HepG2 (cell line): Measurements from ENCODE around the gene CRADD. TPM values are rescaled to one million over a fixed set of nuclear protein-coding genes. Genes with fewer than 3 reads are reported as not detected.

Experiments
- ATAC-seq: fragments of 200-7000 bp; cut with Tn5 transposase; 3 replicates; pipeline ENCODE4 v1.9.1; 2020; ENCODE audit warnings: mild to moderate bottlenecking, moderate library complexity
- BruUV-seq: library from RNA; stranded (reverse); fragments of 400-500 nt; replicated peaks from 2 replicates; lab custom pipeline; 2021; lab: Mats Ljungman, UMichigan
- CTCF ChIA-PET: fragments of 300-600 bp; formaldehyde crosslinking; extraction: SDS; loops from one replicate; lab custom pipeline; 2021; ENCODE audit warnings: low total read pairs, inconsistent platforms, low intra/inter-chr PET ratio; lab: Yijun Ruan, JAX
- POLR2A ChIA-PET: fragments of 350-600 bp; sonication (Branson Sonifier 250); formaldehyde crosslinking; loops from one replicate; lab custom pipeline; 2020; ENCODE audit warnings: antibody characterized with exemption, inconsistent platforms; lab: Yijun Ruan, JAX
- DNase-seq: peaks from one replicate; pipeline ENCODE4 v3.0.0-alpha.2; 2015; ENCODE audit warnings: low spot score
- FAIRE-seq: peaks from 3 replicates; lab custom pipeline; 2011; peaks lifted over from hg19 to GRCh38; lab: Jason Lieb, UNC
- H2AFZ ChIP-seq: one replicate; pipeline ENCODE4 v1.6.1; 2011; ENCODE audit warnings: low read length, inconsistent platforms
- H3K27ac ChIP-seq: fragments of 300-600 bp; 3 replicates; pipeline ENCODE4 v1.8.0; 2011; ENCODE audit warnings: mixed run types, mild to moderate bottlenecking, mixed read lengths, low read length, inconsistent platforms; ENCODE audit not compliant: insufficient read depth; ENCODE audit errors: extremely low read length
- H3K27me3 ChIP-seq, 2 experiments: fragments of 200-600 bp in 1 of 2; 2 replicates in 1 of 2; 3 replicates in 1 of 2; pipeline versions ENCODE4 v1.6.0 to v1.8.0; 2011; ENCODE audit warnings: low read length in 2 of 2, mild to moderate bottlenecking in 2 of 2, moderate library complexity in 2 of 2, inconsistent platforms in 1 of 2; ENCODE audit not compliant: insufficient read depth in 2 of 2, control insufficient read depth in 1 of 2
- H3K36me3 ChIP-seq, 2 experiments: fragments of 200-600 bp in 1 of 2; replicated peaks in 1 of 2; 2 replicates in 1 of 2; 3 replicates in 1 of 2; pipeline versions ENCODE4 v1.5.1 to v1.8.0; 2011; ENCODE audit warnings: low read length in 2 of 2, inconsistent platforms in 1 of 2; ENCODE audit not compliant: insufficient read depth in 2 of 2, control insufficient read depth in 1 of 2
- H3K4me1 ChIP-seq: 2 replicates; pipeline ENCODE4 v1.5.1; 2012; ENCODE audit warnings: low read length, inconsistent platforms; ENCODE audit not compliant: insufficient read depth
- H3K4me2 ChIP-seq: 2 replicates; pipeline ENCODE4 v1.6.0; 2011; ENCODE audit warnings: low read depth, low read length, inconsistent platforms
- H3K4me3 ChIP-seq, 3 experiments: fragments of 200-600 bp in 1 of 3; sonication (generic), shearing (Covaris generic) in 1 of 3; replicated peaks in 1 of 3; 2 replicates each; pipeline ENCODE4 v1.5.1; 2011 to 2016; ENCODE audit warnings: low read length in 3 of 3, inconsistent platforms in 2 of 3, low read depth in 2 of 3, mild to moderate bottlenecking in 2 of 3, control low read depth in 1 of 3, mixed read lengths in 1 of 3; ENCODE audit not compliant: insufficient read depth in 1 of 3
- H3K79me2 ChIP-seq: one replicate; pipeline ENCODE4 v1.6.1; 2011; ENCODE audit warnings: low read length, inconsistent platforms; ENCODE audit not compliant: insufficient read depth
- H3K9ac ChIP-seq: 2 replicates; pipeline ENCODE4 v1.6.0; 2011; ENCODE audit warnings: mild to moderate bottlenecking, low read depth, low read length, inconsistent platforms; ENCODE audit not compliant: insufficient read depth
- H3K9me3 ChIP-seq: 2 replicates; pipeline ENCODE4 v1.5.1; 2012; ENCODE audit warnings: mild to moderate bottlenecking, low read length
- H4K20me1 ChIP-seq: 2 replicates; pipeline ENCODE4 v1.6.0; 2011; ENCODE audit warnings: inconsistent platforms, mild to moderate bottlenecking, low read length, moderate library complexity; ENCODE audit not compliant: insufficient read depth
- CBFB ChIP-seq: sonication (generic); formaldehyde crosslinking; IDR thresholded peaks from 2 replicates; pipeline ENCODE4 v1.4.0; 2020; ENCODE audit warnings: missing genetic modification reagents
- CENPBD1 ChIP-seq: sonication (generic); formaldehyde crosslinking; IDR thresholded peaks from 2 replicates; pipeline ENCODE4 v1.8.0; 2022; ENCODE audit warnings: missing genetic modification reagents, low read depth, mild to moderate bottlenecking, borderline replicate concordance
- CENPX ChIP-seq: sonication (generic); formaldehyde crosslinking; IDR thresholded peaks from 2 replicates; pipeline ENCODE4 v1.9.0; 2021; ENCODE audit warnings: mild to moderate bottlenecking, missing genetic modification reagents, moderate library complexity
- DR1 ChIP-seq: sonication (generic); formaldehyde crosslinking; IDR thresholded peaks from 2 replicates; pipeline ENCODE4 v1.8.0; 2021; ENCODE audit warnings: mild to moderate bottlenecking, missing genetic modification reagents, inconsistent platforms
- HES4 ChIP-seq: sonication (generic); formaldehyde crosslinking; IDR thresholded peaks from 2 replicates; pipeline ENCODE4 v1.9.0; 2021; ENCODE audit warnings: mild to moderate bottlenecking, missing genetic modification reagents, borderline replicate concordance
- HOXA9 ChIP-seq: sonication (generic); formaldehyde crosslinking; IDR thresholded peaks from 2 replicates; pipeline ENCODE4 v1.8.1; 2022; ENCODE audit warnings: missing genetic modification reagents, mild to moderate bottlenecking, moderate library complexity, borderline replicate concordance
- IRF2 ChIP-seq: IDR thresholded peaks from 2 replicates; pipeline ENCODE4 v1.6.1; 2018; ENCODE audit warnings: missing genetic modification reagents, missing compliant biosample characterization
- MBD4 ChIP-seq: IDR thresholded peaks from 2 replicates; pipeline ENCODE4 v1.6.1; 2012; ENCODE audit warnings: low read length, inconsistent platforms, borderline replicate concordance
- NR2F2 ChIP-seq: IDR thresholded peaks from 2 replicates; pipeline ENCODE4 v1.6.1; 2012; ENCODE audit warnings: low read depth, inconsistent platforms, borderline replicate concordance
- TFE3 ChIP-seq: IDR thresholded peaks from 2 replicates; pipeline ENCODE4 v1.6.1; 2016
- ZFP1 ChIP-seq: IDR thresholded peaks from 2 replicates; pipeline ENCODE4 v1.6.1; 2016
- ZNF282 ChIP-seq: fragments of 450-650 bp; IDR thresholded peaks from 2 replicates; pipeline ENCODE4 v1.6.1; 2018; ENCODE audit not compliant: partially characterized antibody
- ZNF30 ChIP-seq: sonication (generic); formaldehyde crosslinking; IDR thresholded peaks from 2 replicates; pipeline ENCODE4 v1.5.0; 2020; ENCODE audit warnings: mild to moderate bottlenecking, missing genetic modification reagents
- ZNF383 ChIP-seq: sonication (generic); formaldehyde crosslinking; IDR thresholded peaks from 2 replicates; pipeline ENCODE4 v1.4.0; 2020; ENCODE audit warnings: missing genetic modification reagents, mild to moderate bottlenecking, borderline replicate concordance
- ZNF614 ChIP-seq: IDR thresholded peaks from 2 replicates; pipeline ENCODE4 v1.6.1; 2018; ENCODE audit warnings: missing biosample characterization, missing genetic modification reagents, inconsistent platforms, borderline replicate concordance
- WGBS: methylation state at CpG from one replicate; pipeline ENCODE4 v1.1.6; 2017; ENCODE audit warnings: low lambda C conversion rate; 5-methylcytosine and 5-hydroxymethylcytosine counted together
- in situ Hi-C: cut with HindIII; loops from 2 replicates; pipeline ENCODE4 v1.10.0; 2017; ENCODE audit warnings: low pct_unique_long_range_greater_than_20kb; ENCODE audit not compliant: extremely low pct_ligation_motif_present
- intact Hi-C: fragments of 100-400 bp; cut with micrococcal nuclease; formaldehyde crosslinking; loops from one replicate; pipeline ENCODE4 v1.10.0; 2022; ENCODE audit not compliant: unreplicated experiment
- polyA plus RNA-seq, 8 experiments: library from polyadenylated mRNA; depleted of rRNA in 3 of 8; stranded (reverse) in 7 of 8; unstranded in 1 of 8; fragments of >200 nt; fragmentation: Illumina TruSeq in 4 of 8; extraction: Trizol in 4 of 8; gene quantifications; 2 replicates each; pipeline versions ENCODE4 v1.2.1 to v1.2.3, GENCODE V29; 2011 to 2016; ENCODE audit warnings: low read depth in 4 of 8, missing spikeins in 1 of 8, mixed read lengths in 1 of 8; ENCODE audit not compliant: insufficient read depth in 1 of 8
- total RNA-seq, 5 experiments: library from RNA; depleted of rRNA; stranded (reverse); fragments of >200 nt; fragmentation: Illumina TruSeq; extraction: Trizol; gene quantifications; 2 replicates each; pipeline ENCODE4 v1.2.3, GENCODE V29; 2016; ENCODE audit warnings: low read depth in 1 of 5
- TF ChIP-seq, protein P1 (sequence below): IDR thresholded peaks from 2 replicates; pipeline ENCODE4 v1.6.1; 2016; ENCODE audit warnings: low read depth

Gene CRADD
- total and polyA plus RNA-seq, 2 of the 13 experiments (the other 11 are each of a cell fraction or from before 2014, with no cell fraction given) = 12.4 to 18.8 TPM

GRCh38 chr12:93846936-93847516 lies 169.9 kb downstream of the CRADD start:
- intact Hi-C loops (no loop called here), in situ Hi-C loops (no loop called here)
- Histone ChIP-seq H2AFZ (no peak overlapping the region), H3K9ac (no peak overlapping the region), H4K20me1 (no peaks in the 10 kb centered on the region), H3K27ac (no peak overlapping the region), H3K79me2 (no peaks in the 10 kb centered on the region), H3K4me1 (no peaks in the 10 kb centered on the region), H3K4me2 (no peak overlapping the region), H3K36me3 (no peaks in the 10 kb centered on the region; a peak in 1 of 5 replicates), H3K27me3 (no peaks in the 10 kb centered on the region; a peak in 1 of 5 replicates), H3K4me3 (no peak overlapping the region), H3K9me3 (no peaks in the 10 kb centered on the region)
- ChIA-PET CTCF (no interaction called here), POLR2A (no interaction called here)
- 86% methylated on average over 5 of the region's 5 CpGs for WGBS
- FAIRE-seq = no peak
- TF ChIP-seq IRF2 (CRISPR knock-in tag) = no peak
- TF ChIP-seq ZNF614 (CRISPR knock-in tag) = no peak
- TF ChIP-seq MBD4 = no peak
- no peak for TF ChIP-seq TFE3 (CRISPR knock-in tag)
- TF ChIP-seq, protein P1, sequence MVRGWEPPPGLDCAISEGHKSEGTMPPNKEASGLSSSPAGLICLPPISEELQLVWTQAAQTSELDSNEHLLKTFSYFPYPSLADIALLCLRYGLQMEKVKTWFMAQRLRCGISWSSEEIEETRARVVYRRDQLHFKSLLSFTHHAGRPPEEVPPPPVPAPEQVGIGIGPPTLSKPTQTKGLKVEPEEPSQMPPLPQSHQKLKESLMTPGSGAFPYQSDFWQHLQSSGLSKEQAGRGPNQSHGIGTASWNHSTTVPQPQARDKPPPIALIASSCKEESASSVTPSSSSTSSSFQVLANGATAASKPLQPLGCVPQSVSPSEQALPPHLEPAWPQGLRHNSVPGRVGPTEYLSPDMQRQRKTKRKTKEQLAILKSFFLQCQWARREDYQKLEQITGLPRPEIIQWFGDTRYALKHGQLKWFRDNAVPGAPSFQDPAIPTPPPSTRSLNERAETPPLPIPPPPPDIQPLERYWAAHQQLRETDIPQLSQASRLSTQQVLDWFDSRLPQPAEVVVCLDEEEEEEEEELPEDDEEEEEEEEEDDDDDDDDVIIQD = no peak
- TF ChIP-seq DR1 (CRISPR knock-in tag) = no peak
- no peak for TF ChIP-seq CENPBD1 (CRISPR knock-in tag)
- no peak for TF ChIP-seq ZFP1 (CRISPR knock-in tag)
- no peak for TF ChIP-seq CENPX
- TF ChIP-seq ZNF383 (CRISPR knock-in tag) = no peak
- no peak for TF ChIP-seq ZNF282
- no peak for TF ChIP-seq ZNF30 (CRISPR knock-in tag)
- TF ChIP-seq HOXA9 (CRISPR knock-in tag) = no peak
- no peak for TF ChIP-seq NR2F2
- TF ChIP-seq CBFB = no peak
- TF ChIP-seq HES4 (CRISPR knock-in tag) = no peak
- no TSS peak for BruUV-seq
- no peak for DNase-seq
- no peak for ATAC-seq
